NCI-H2227 (cell line): ENCODE data around the gene CARD10.
A peak's percentile ranks its signal among the peaks of the same experiment; 100 is the strongest.

Experiments
- DNase-seq: peaks from one replicate; lab custom pipeline; 2025; ENCODE audit not compliant: unreplicated experiment; lab: John Stamatoyannopoulos, UW

The CARD10 gene

GRCh38 chr22:37519268-37520195, at the start of gene CARD10:
TSS of gene CARD10 (minus strand) at chr22:37519415. CDS start at chr22:37519200, 215 bp downstream.
- DNase-seq, result peak; percentile 19

GRCh38 chr22:37568448-37569008, 49.3 kb upstream of the CARD10 start:
- no peak for DNase-seq

GRCh38 chr22:37568012-37568411, 48.8 kb upstream of the CARD10 start:
- DNase-seq, result no peak

GRCh38 chr22:37566903-37567798, 47.9 kb upstream of the CARD10 start:
- peak; percentile 77 for DNase-seq

GRCh38 chr22:37566329-37566837, 47.2 kb upstream of the CARD10 start:
- DNase-seq, result no peak

- DNase-seq, result no peak
These were observed 46.6 kb upstream of the CARD10 start for GRCh38 chr22:37565830-37566229.

GRCh38 chr22:37564111-37564711, 45.0 kb upstream of the CARD10 start:
- no peak for DNase-seq

GRCh38 chr22:37563153-37564081, 44.2 kb upstream of the CARD10 start:
- DNase-seq, result no peak

GRCh38 chr22:37562049-37562875, 43.0 kb upstream of the CARD10 start:
- DNase-seq, result no peak

- peak; percentile 73 for DNase-seq
These were observed 42.2 kb upstream of the CARD10 start for GRCh38 chr22:37561212-37562048.

GRCh38 chr22:37560608-37561211, 41.5 kb upstream of the CARD10 start:
- no peak for DNase-seq

GRCh38 chr22:37559901-37560607, 40.8 kb upstream of the CARD10 start, which contains the start of gene CDC42EP1:
TSS of gene CDC42EP1 (plus strand) at chr22:37560480. CDS start at chr22:37566350, 5,870 bp downstream.
- peak; percentile 46 for DNase-seq

GRCh38 chr22:37559521-37559900, 40.3 kb upstream of the CARD10 start:
- no peak for DNase-seq

- DNase-seq, result no peak
These were observed 39.6 kb upstream of the CARD10 start for GRCh38 chr22:37558815-37559214.

GRCh38 chr22:37557321-37558001, 38.2 kb upstream of the CARD10 start:
- no peak for DNase-seq

GRCh38 chr22:37556710-37557109, 37.5 kb upstream of the CARD10 start:
- peak; percentile 24 for DNase-seq
